Measurements from ENCODE around the gene TBC1D16.

DNA sequence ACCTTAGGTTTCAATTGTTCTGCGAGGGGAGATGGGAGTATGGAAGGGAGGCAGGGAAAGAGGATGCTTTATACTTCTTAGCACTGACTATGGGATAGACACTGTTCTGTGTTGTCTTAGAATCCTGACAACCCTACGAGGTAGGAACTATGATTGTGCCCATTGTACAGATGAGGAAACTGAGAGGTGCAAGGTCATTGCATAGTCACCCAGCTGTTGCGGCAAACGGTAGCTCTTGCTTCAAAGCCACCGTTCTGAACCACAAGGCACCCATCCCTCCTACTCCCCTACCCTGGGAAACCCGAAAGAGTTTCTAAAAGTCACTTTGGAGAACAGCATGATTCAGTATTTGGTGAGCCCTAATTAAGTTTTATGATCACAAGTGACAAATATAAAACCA, 8.3 kb upstream of the TBC1D16 start:
- TF ChIP-seq, protein P1, sequence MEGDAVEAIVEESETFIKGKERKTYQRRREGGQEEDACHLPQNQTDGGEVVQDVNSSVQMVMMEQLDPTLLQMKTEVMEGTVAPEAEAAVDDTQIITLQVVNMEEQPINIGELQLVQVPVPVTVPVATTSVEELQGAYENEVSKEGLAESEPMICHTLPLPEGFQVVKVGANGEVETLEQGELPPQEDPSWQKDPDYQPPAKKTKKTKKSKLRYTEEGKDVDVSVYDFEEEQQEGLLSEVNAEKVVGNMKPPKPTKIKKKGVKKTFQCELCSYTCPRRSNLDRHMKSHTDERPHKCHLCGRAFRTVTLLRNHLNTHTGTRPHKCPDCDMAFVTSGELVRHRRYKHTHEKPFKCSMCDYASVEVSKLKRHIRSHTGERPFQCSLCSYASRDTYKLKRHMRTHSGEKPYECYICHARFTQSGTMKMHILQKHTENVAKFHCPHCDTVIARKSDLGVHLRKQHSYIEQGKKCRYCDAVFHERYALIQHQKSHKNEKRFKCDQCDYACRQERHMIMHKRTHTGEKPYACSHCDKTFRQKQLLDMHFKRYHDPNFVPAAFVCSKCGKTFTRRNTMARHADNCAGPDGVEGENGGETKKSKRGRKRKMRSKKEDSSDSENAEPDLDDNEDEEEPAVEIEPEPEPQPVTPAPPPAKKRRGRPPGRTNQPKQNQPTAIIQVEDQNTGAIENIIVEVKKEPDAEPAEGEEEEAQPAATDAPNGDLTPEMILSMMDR (conservative IDR thresholded peaks at IDR 0.05): no peak
- TF ChIP-seq ZFX (IDR thresholded peaks at IDR 0.05): no peak

All from C4-2B (cell line).